ENCODE results near the gene UTP14C.

GRCh38 chr13:51976423-51976822, 48.1 kb upstream of the UTP14C start:
- TF ChIP-seq, protein P1, sequence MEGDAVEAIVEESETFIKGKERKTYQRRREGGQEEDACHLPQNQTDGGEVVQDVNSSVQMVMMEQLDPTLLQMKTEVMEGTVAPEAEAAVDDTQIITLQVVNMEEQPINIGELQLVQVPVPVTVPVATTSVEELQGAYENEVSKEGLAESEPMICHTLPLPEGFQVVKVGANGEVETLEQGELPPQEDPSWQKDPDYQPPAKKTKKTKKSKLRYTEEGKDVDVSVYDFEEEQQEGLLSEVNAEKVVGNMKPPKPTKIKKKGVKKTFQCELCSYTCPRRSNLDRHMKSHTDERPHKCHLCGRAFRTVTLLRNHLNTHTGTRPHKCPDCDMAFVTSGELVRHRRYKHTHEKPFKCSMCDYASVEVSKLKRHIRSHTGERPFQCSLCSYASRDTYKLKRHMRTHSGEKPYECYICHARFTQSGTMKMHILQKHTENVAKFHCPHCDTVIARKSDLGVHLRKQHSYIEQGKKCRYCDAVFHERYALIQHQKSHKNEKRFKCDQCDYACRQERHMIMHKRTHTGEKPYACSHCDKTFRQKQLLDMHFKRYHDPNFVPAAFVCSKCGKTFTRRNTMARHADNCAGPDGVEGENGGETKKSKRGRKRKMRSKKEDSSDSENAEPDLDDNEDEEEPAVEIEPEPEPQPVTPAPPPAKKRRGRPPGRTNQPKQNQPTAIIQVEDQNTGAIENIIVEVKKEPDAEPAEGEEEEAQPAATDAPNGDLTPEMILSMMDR (IDR thresholded peaks at IDR 0.05; ENCODE audit: low read depth, low read length): no peak
- no peak for TF ChIP-seq POLR2A (IDR thresholded peaks at IDR 0.05; ENCODE audit: extremely low read depth, insufficient read length)
- TF ChIP-seq MAX (IDR thresholded peaks at IDR 0.05; ENCODE audit: low read depth, low read length): no peak
- no peak for TF ChIP-seq MYC (IDR thresholded peaks at IDR 0.05; ENCODE audit: low read depth, low read length)

All from NB4 (cell line).